BE2C (cell line): ENCODE results near the gene NRG2.

ENCODE experiments used
- DNase-seq: peaks from one replicate; pipeline ENCODE4 v3.0.0-alpha.2; 2020
- H3K27me3 ChIP-seq: fragments of 250-450 bp; sonication (Bioruptor Pico); 2 replicates; pipeline ENCODE4 v1.5.1; 2020; ENCODE audit warnings: mild to moderate bottlenecking
- H3K36me3 ChIP-seq: fragments of 250-450 bp; sonication (Bioruptor Pico); 2 replicates; pipeline ENCODE4 v1.5.1; 2020; ENCODE audit warnings: mild to moderate bottlenecking
- H3K4me1 ChIP-seq: fragments of 250-450 bp; sonication (Bioruptor Pico); 2 replicates; pipeline ENCODE4 v1.5.1; 2020
- H3K4me3 ChIP-seq: 2 replicates; pipeline ENCODE4 v1.5.1; 2011; ENCODE audit warnings: low read depth, low read length
- H3K9me3 ChIP-seq: fragments of 250-450 bp; sonication (Bioruptor Pico); 2 replicates; pipeline ENCODE4 v1.5.1; 2020
- TF ChIP-seq, protein P1 (sequence below): IDR thresholded peaks from 2 replicates; pipeline ENCODE4 v1.5.1; 2012; ENCODE audit warnings: mild to moderate bottlenecking, low read depth, low read length

NRG2 gene

DNA sequence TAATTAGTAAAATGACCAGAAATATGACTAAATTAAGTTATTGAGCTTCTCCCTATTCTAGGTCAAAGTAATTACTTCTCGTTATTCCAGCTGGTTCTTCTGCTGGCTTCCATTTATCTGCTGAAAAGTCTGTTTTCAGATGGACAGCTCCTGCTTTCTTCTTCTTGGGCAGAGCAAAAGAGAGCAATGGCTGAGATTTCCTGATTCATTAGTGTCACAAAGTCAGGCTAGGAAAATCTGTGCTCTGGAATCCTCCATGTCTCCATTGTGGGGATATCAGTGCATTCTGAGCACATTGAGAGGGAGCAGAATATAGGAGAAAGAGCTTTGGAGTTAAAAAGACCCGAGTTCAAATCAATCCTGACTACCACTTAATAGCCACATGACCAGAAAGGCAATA, 33.7 kb upstream of the NRG2 start:
- Histone ChIP-seq H3K4me1 (no peaks in the 10 kb centered on the region), H3K27me3 (peaks cover 15% of the 10 kb centered on the region), H3K9me3 (no peaks in the 10 kb centered on the region), H3K36me3 (no peaks in the 10 kb centered on the region), H3K4me3 (no peak overlapping the region)
- DNase-seq: no peak
- TF ChIP-seq, protein P1, sequence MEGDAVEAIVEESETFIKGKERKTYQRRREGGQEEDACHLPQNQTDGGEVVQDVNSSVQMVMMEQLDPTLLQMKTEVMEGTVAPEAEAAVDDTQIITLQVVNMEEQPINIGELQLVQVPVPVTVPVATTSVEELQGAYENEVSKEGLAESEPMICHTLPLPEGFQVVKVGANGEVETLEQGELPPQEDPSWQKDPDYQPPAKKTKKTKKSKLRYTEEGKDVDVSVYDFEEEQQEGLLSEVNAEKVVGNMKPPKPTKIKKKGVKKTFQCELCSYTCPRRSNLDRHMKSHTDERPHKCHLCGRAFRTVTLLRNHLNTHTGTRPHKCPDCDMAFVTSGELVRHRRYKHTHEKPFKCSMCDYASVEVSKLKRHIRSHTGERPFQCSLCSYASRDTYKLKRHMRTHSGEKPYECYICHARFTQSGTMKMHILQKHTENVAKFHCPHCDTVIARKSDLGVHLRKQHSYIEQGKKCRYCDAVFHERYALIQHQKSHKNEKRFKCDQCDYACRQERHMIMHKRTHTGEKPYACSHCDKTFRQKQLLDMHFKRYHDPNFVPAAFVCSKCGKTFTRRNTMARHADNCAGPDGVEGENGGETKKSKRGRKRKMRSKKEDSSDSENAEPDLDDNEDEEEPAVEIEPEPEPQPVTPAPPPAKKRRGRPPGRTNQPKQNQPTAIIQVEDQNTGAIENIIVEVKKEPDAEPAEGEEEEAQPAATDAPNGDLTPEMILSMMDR: no peak

DNA sequence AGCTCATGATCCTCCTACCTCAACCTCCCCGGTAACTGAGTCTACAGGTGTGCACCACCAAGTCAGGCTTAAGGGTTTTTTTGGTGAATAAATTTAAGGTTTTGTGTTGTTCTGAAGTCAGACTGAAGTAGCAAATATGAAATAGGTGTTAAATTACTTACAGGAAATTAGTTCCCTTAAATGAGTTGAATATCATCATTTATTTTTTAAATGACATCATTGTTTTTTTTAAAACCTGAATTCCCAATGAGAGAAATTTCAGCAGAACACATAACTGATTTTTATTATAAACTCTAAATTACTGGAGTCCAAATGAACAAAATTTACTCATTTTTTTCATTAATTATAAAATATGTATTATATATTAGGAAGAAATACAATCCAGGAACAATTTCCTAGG, 33.0 kb upstream of the NRG2 start:
- H3K4me3 ChIP-seq: no peak overlapping the region
- H3K36me3 ChIP-seq: no peaks in the 10 kb centered on the region
- H3K27me3 ChIP-seq: peaks cover 10% of the 10 kb centered on the region
- no peaks in the 10 kb centered on the region for H3K4me1 ChIP-seq
- no peak for DNase-seq
- H3K9me3 ChIP-seq: no peaks in the 10 kb centered on the region
- TF ChIP-seq, protein P1: no peak

DNA sequence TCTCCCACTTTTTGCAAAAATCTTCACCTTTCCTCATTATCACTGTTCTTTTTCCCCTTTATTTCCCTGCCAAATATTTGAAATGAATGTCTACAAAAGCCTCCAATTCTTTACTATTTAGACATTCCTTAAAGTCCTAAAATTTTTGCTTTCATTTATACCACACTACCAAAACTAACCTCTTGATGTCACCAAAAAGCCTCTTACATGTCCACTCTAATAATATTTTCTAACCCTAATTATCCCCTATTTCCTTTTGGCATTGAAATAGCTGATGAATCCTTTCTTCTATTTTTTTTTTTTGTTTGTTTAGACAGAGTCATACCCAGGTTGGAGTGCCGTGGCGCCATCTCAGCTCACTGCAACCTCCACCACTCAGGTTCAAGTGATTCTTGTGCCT, 32.3 kb upstream of the NRG2 start:
- Histone ChIP-seq H3K4me3 (no peak overlapping the region), H3K36me3 (no peaks in the 10 kb centered on the region), H3K27me3 (peaks cover 10% of the 10 kb centered on the region), H3K4me1 (no peaks in the 10 kb centered on the region), H3K9me3 (no peaks in the 10 kb centered on the region)
- TF ChIP-seq, protein P1: peak; percentile 19; the same call in 1 of the 2 replicates
- no peak for DNase-seq

GRCh38 chr5:140073296-140073695, 30.2 kb upstream of the NRG2 start:
- TF ChIP-seq, protein P1: peak; percentile 40
- peaks cover 14% of the 10 kb centered on the region for H3K27me3 ChIP-seq
- no peaks in the 10 kb centered on the region for H3K36me3 ChIP-seq
- no peak overlapping the region for H3K4me3 ChIP-seq
- no peak for DNase-seq
- no peaks in the 10 kb centered on the region for H3K9me3 ChIP-seq
- no peaks in the 10 kb centered on the region for H3K4me1 ChIP-seq

GRCh38 chr5:140072812-140073211, 29.7 kb upstream of the NRG2 start:
- Histone ChIP-seq H3K36me3 (no peaks in the 10 kb centered on the region), H3K9me3 (no peaks in the 10 kb centered on the region), H3K4me1 (no peaks in the 10 kb centered on the region), H3K27me3 (peaks cover 19% of the 10 kb centered on the region), H3K4me3 (no peak overlapping the region)
- TF ChIP-seq, protein P1: no peak
- DNase-seq: no peak

DNA sequence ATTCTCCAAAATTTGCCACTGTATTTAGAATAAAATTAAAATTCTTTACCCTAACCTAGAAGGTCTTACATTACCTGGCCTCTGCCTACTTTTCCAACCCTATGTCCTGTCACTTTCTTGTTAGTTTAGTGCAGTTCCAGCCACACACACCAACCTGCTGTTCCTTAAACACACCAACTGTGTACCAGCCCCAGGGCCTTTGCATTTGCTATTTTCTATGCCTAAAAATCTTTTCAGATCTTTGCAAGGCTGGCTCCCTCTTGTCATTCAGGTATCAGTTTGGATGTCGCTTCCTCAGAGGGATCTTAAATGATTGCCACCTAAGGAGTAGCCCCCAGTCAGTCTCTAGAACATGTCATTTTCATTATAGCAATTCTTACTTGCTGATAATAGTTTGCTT, 17.7 kb upstream of the NRG2 start:
- Histone ChIP-seq H3K36me3 (no peaks in the 10 kb centered on the region), H3K27me3 (peaks cover 72% of the 10 kb centered on the region), H3K4me3 (no peak overlapping the region), H3K9me3 (no peaks in the 10 kb centered on the region; the same call in 1 of the 2 replicates), H3K4me1 (no peaks in the 10 kb centered on the region)
- no peak for DNase-seq
- TF ChIP-seq, protein P1: no peak
